Keratinocyte (primary cell): ENCODE measurements around the gene TNPO3. TPM values are rescaled to one million over a fixed set of nuclear protein-coding genes. Genes with fewer than 3 reads are reported as not detected.

Experiments
- DNase-seq: peaks from one replicate; pipeline ENCODE4 v3.0.0-alpha.2; 2011; ENCODE audit warnings: low read depth, missing footprints, low spot score
- FAIRE-seq: peaks from 2 replicates; lab custom pipeline; 2011; peaks lifted over from hg19 to GRCh38; lab: Jason Lieb, UNC
- H2AFZ ChIP-seq: 2 replicates; pipeline ENCODE4 v1.6.0; 2012; ENCODE audit warnings: low read length, control low read depth, inconsistent platforms; ENCODE audit not compliant: control insufficient read depth
- H3K27ac ChIP-seq: 2 replicates; pipeline ENCODE4 v1.5.1; 2011; ENCODE audit warnings: low read length; ENCODE audit not compliant: control insufficient read depth, insufficient read depth
- H3K27me3 ChIP-seq: 3 replicates; pipeline ENCODE4 v1.6.0; 2011; ENCODE audit warnings: low read length; ENCODE audit not compliant: control insufficient read depth, insufficient read depth; ENCODE audit errors: extremely low read depth
- H3K36me3 ChIP-seq, 2 experiments: 2 replicates in 1 of 2; 3 replicates in 1 of 2; pipeline ENCODE4 v1.5.1; 2011; ENCODE audit warnings: low read length in 2 of 2, mild to moderate bottlenecking in 1 of 2; ENCODE audit not compliant: control insufficient read depth in 2 of 2, insufficient read depth in 2 of 2; ENCODE audit errors: extremely low read depth in 1 of 2
- H3K4me1 ChIP-seq: 3 replicates; pipeline ENCODE4 v1.5.1; 2011; ENCODE audit warnings: low read length; ENCODE audit not compliant: control insufficient read depth, insufficient read depth; ENCODE audit errors: extremely low read depth
- H3K4me2 ChIP-seq: 3 replicates; pipeline ENCODE4 v1.6.0; 2011; ENCODE audit warnings: low read depth, low read length; ENCODE audit not compliant: control insufficient read depth, insufficient read depth; ENCODE audit errors: extremely low read depth
- H3K4me3 ChIP-seq, 3 experiments: fragments of 200-600 bp in 1 of 3; sonication (generic) in 1 of 3; 2 replicates in 2 of 3; 3 replicates in 1 of 3; pipeline ENCODE4 v1.5.1; 2011 to 2016; ENCODE audit warnings: low read length in 3 of 3, mild to moderate bottlenecking in 3 of 3, control low read depth in 2 of 3, inconsistent platforms in 1 of 3, low read depth in 1 of 3, mixed read lengths in 1 of 3, mixed run types in 1 of 3, moderate library complexity in 1 of 3; ENCODE audit not compliant: control insufficient read depth in 2 of 3, insufficient read depth in 2 of 3; ENCODE audit errors: extremely low read depth in 1 of 3
- H3K79me2 ChIP-seq: 2 replicates; pipeline ENCODE4 v1.6.0; 2012; ENCODE audit warnings: low read length; ENCODE audit not compliant: control insufficient read depth, insufficient read depth
- H3K9ac ChIP-seq: 3 replicates; pipeline ENCODE4 v1.6.0; 2011; ENCODE audit warnings: low read length; ENCODE audit not compliant: control insufficient read depth, insufficient read depth; ENCODE audit errors: extremely low read depth
- H3K9me1 ChIP-seq: 3 replicates; pipeline ENCODE4 v1.6.0; 2011; ENCODE audit warnings: low read length; ENCODE audit not compliant: control insufficient read depth, insufficient read depth; ENCODE audit errors: extremely low read depth
- H3K9me3 ChIP-seq: 2 replicates; pipeline ENCODE4 v1.5.1; 2012; ENCODE audit warnings: low read depth, low read length; ENCODE audit not compliant: control insufficient read depth
- H4K20me1 ChIP-seq: 3 replicates; pipeline ENCODE4 v1.6.0; 2011; ENCODE audit warnings: low read length; ENCODE audit not compliant: control insufficient read depth, insufficient read depth; ENCODE audit errors: extremely low read depth
- EZH2 ChIP-seq: IDR thresholded peaks from one replicate; pipeline ENCODE4 v1.6.1; 2012; ENCODE audit warnings: inconsistent platforms, mild to moderate bottlenecking, low read length, moderate library complexity
- dilution Hi-C: fragments of 300-500 bp; cut with MboI; formaldehyde crosslinking; loops from one replicate; pipeline ENCODE4 v1.7.0; 2020; ENCODE audit warnings: low sequenced_read_pairs; ENCODE audit not compliant: extremely low pct_ligation_motif_present
- polyA plus RNA-seq, 5 experiments: library from polyadenylated mRNA; depleted of rRNA in 3 of 5; stranded (reverse) in 3 of 5; stranded (forward) in 1 of 5; unstranded in 1 of 5; fragments of >200 nt; gene quantifications; 1 replicate in 1 of 5; 2 replicates in 3 of 5; 3 replicates in 1 of 5; pipeline versions ENCODE4 v1.2.1 to v1.2.3, GENCODE V29; 2011 to 2012; ENCODE audit warnings: missing spikeins in 2 of 5, low read depth in 1 of 5, low replicate concordance in 1 of 5
- TF ChIP-seq, protein P1 (sequence below), 3 experiments: IDR thresholded peaks in 1 of 3; conservative IDR thresholded peaks in 1 of 3; optimal IDR thresholded peaks in 1 of 3; 2 replicates in 2 of 3; 3 replicates in 1 of 3; pipeline versions ENCODE3 to v1.5.1; 2011; ENCODE audit warnings: low read length in 3 of 3, mild to moderate bottlenecking in 3 of 3, moderate library complexity in 2 of 3, control low read depth in 1 of 3, inconsistent platforms in 1 of 3; ENCODE audit not compliant: insufficient read depth in 2 of 3; ENCODE audit errors: extremely low read depth in 1 of 3

TNPO3 gene
- polyA plus RNA-seq, 1 donor (not counting 4 experiments of a cell fraction or from before 2014, with no cell fraction given): 35.1 TPM

DNA sequence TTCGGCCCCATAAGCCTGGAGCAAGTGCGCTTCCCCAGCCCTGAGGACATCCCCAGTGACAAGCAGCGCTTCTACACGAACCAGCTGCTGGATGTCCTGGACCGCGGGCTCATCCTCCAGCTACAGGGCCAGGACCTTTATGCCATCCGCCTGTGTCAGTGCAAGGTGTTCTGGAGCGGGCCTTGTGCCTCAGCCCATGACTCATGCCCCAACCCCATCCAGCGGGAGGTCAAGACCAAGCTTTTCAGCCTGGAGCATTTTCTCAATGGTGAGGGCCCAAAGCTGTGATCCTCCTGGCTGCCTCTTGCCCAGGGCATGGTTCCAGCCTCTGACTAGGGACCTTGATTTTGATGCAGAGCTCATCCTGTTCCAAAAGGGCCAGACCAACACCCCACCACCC, 107.1 kb downstream of the TNPO3 start:
- Histone ChIP-seq H3K9ac (no peak overlapping the region), H3K36me3 (peaks cover 6 to 7% of the 10 kb centered on the region in 2 experiments), H3K27me3 (no peaks in the 10 kb centered on the region), H3K4me3 (no peak overlapping the region), H3K9me1 (no peaks in the 10 kb centered on the region), H3K4me2 (no peak overlapping the region), H3K4me1 (no peaks in the 10 kb centered on the region), H3K9me3 (no peaks in the 10 kb centered on the region), H2AFZ (no peak overlapping the region), H3K27ac (no peak overlapping the region), H4K20me1 (no peaks in the 10 kb centered on the region), H3K79me2 (no peaks in the 10 kb centered on the region)
- DNase-seq: no peak
- no peak for TF ChIP-seq EZH2
- TF ChIP-seq, protein P1, sequence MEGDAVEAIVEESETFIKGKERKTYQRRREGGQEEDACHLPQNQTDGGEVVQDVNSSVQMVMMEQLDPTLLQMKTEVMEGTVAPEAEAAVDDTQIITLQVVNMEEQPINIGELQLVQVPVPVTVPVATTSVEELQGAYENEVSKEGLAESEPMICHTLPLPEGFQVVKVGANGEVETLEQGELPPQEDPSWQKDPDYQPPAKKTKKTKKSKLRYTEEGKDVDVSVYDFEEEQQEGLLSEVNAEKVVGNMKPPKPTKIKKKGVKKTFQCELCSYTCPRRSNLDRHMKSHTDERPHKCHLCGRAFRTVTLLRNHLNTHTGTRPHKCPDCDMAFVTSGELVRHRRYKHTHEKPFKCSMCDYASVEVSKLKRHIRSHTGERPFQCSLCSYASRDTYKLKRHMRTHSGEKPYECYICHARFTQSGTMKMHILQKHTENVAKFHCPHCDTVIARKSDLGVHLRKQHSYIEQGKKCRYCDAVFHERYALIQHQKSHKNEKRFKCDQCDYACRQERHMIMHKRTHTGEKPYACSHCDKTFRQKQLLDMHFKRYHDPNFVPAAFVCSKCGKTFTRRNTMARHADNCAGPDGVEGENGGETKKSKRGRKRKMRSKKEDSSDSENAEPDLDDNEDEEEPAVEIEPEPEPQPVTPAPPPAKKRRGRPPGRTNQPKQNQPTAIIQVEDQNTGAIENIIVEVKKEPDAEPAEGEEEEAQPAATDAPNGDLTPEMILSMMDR (optimal IDR thresholded peaks at IDR 0.05 in 1 of 3, IDR thresholded peaks at IDR 0.05 in 1 of 3, conservative IDR thresholded peaks at IDR 0.05 in 1 of 3; ENCODE audit: extremely low read depth in 1 of 3, insufficient read depth in 2 of 3, low read length in 3 of 3): no peak
- FAIRE-seq: no peak
- dilution Hi-C loops: no loop called here

DNA sequence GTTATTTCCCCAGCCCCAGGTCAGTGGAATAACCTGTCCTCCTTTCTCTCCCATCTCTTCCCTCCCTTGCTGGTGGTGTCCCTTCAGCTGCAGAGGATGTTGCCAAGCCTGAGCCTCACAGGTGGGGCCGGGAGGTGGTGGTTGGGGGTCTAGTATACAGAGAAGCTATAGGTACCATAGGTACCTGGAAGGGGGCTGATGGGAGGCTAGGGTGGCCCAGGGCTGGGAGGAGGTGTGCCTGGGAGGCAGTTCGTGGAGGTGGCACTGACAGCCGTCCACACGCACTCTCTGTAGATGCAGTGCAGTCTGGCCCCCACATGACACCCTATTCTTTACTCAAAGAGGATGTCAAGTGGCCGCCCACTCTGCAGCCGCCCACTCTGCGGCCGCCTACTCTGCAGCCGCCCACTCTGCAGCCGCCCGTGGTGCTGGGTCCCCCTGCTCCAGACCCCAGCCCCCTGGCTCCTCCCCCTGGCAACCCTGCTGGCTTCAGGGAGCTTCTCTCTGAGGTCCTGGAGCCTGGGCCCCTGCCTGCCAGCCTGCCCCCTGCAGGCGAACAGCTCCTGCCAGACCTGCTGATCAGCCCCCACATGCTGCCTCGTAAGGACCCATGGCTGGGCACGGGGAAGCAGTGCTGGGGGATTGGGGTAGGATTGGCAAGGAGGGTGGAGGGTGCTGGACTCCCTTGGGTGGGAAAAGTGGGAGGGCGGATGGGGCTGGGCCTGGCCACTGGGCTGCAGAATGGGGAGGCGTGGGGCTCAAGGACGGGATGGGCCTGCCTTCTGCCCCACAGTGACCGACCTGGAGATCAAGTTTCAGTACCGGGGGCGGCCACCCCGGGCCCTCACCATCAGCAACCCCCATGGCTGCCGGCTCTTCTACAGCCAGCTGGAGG, 107.7 kb downstream of the TNPO3 start:
- H2AFZ ChIP-seq: no peak overlapping the region
- no peak overlapping the region for H3K4me2 ChIP-seq
- no peaks in the 10 kb centered on the region for H3K4me1 ChIP-seq
- peaks cover 4% of the 10 kb centered on the region in 2 experiments for H3K36me3 ChIP-seq
- no peaks in the 10 kb centered on the region for H3K27me3 ChIP-seq
- H3K4me3 ChIP-seq: no peak overlapping the region
- H3K9ac ChIP-seq: no peak overlapping the region
- DNase-seq (no peak), FAIRE-seq (no peak)
- H4K20me1 ChIP-seq: no peaks in the 10 kb centered on the region
- no peaks in the 10 kb centered on the region for H3K9me1 ChIP-seq
- TF ChIP-seq, protein P1 (optimal IDR thresholded peaks at IDR 0.05 in 1 of 3, IDR thresholded peaks at IDR 0.05 in 1 of 3, conservative IDR thresholded peaks at IDR 0.05 in 1 of 3; ENCODE audit: extremely low read depth in 1 of 3, insufficient read depth in 2 of 3, low read length in 3 of 3): peak; percentile 13 to 23 (median 19)
- TF ChIP-seq EZH2: no peak
- dilution Hi-C loops: no loop called here
- H3K79me2 ChIP-seq: no peaks in the 10 kb centered on the region
- no peak overlapping the region for H3K27ac ChIP-seq
- H3K9me3 ChIP-seq: no peaks in the 10 kb centered on the region
